ENCODE measurements around the gene ERN1.

- TF ChIP-seq, protein P1, sequence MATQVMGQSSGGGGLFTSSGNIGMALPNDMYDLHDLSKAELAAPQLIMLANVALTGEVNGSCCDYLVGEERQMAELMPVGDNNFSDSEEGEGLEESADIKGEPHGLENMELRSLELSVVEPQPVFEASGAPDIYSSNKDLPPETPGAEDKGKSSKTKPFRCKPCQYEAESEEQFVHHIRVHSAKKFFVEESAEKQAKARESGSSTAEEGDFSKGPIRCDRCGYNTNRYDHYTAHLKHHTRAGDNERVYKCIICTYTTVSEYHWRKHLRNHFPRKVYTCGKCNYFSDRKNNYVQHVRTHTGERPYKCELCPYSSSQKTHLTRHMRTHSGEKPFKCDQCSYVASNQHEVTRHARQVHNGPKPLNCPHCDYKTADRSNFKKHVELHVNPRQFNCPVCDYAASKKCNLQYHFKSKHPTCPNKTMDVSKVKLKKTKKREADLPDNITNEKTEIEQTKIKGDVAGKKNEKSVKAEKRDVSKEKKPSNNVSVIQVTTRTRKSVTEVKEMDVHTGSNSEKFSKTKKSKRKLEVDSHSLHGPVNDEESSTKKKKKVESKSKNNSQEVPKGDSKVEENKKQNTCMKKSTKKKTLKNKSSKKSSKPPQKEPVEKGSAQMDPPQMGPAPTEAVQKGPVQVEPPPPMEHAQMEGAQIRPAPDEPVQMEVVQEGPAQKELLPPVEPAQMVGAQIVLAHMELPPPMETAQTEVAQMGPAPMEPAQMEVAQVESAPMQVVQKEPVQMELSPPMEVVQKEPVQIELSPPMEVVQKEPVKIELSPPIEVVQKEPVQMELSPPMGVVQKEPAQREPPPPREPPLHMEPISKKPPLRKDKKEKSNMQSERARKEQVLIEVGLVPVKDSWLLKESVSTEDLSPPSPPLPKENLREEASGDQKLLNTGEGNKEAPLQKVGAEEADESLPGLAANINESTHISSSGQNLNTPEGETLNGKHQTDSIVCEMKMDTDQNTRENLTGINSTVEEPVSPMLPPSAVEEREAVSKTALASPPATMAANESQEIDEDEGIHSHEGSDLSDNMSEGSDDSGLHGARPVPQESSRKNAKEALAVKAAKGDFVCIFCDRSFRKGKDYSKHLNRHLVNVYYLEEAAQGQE (tag by site-specific recombination; IDR thresholded peaks at IDR 0.05), result no peak
- TF ChIP-seq PATZ1 (tag by site-specific recombination; IDR thresholded peaks at IDR 0.05) (no peak), ZNF514 (tag by site-specific recombination; IDR thresholded peaks at IDR 0.05) (no peak), SP3 (tag by site-specific recombination; IDR thresholded peaks at IDR 0.05) (no peak), ZNF24 (tag by site-specific recombination; IDR thresholded peaks at IDR 0.05) (no peak)
- TF ChIP-seq, protein P2, sequence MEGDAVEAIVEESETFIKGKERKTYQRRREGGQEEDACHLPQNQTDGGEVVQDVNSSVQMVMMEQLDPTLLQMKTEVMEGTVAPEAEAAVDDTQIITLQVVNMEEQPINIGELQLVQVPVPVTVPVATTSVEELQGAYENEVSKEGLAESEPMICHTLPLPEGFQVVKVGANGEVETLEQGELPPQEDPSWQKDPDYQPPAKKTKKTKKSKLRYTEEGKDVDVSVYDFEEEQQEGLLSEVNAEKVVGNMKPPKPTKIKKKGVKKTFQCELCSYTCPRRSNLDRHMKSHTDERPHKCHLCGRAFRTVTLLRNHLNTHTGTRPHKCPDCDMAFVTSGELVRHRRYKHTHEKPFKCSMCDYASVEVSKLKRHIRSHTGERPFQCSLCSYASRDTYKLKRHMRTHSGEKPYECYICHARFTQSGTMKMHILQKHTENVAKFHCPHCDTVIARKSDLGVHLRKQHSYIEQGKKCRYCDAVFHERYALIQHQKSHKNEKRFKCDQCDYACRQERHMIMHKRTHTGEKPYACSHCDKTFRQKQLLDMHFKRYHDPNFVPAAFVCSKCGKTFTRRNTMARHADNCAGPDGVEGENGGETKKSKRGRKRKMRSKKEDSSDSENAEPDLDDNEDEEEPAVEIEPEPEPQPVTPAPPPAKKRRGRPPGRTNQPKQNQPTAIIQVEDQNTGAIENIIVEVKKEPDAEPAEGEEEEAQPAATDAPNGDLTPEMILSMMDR (tag by site-specific recombination; IDR thresholded peaks at IDR 0.05), result no peak
- TF ChIP-seq, protein P3, sequence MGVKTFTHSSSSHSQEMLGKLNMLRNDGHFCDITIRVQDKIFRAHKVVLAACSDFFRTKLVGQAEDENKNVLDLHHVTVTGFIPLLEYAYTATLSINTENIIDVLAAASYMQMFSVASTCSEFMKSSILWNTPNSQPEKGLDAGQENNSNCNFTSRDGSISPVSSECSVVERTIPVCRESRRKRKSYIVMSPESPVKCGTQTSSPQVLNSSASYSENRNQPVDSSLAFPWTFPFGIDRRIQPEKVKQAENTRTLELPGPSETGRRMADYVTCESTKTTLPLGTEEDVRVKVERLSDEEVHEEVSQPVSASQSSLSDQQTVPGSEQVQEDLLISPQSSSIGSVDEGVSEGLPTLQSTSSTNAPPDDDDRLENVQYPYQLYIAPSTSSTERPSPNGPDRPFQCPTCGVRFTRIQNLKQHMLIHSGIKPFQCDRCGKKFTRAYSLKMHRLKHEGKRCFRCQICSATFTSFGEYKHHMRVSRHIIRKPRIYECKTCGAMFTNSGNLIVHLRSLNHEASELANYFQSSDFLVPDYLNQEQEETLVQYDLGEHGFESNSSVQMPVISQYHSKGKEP (tag by site-specific recombination; IDR thresholded peaks at IDR 0.05), result no peak
- TF ChIP-seq, protein P4, sequence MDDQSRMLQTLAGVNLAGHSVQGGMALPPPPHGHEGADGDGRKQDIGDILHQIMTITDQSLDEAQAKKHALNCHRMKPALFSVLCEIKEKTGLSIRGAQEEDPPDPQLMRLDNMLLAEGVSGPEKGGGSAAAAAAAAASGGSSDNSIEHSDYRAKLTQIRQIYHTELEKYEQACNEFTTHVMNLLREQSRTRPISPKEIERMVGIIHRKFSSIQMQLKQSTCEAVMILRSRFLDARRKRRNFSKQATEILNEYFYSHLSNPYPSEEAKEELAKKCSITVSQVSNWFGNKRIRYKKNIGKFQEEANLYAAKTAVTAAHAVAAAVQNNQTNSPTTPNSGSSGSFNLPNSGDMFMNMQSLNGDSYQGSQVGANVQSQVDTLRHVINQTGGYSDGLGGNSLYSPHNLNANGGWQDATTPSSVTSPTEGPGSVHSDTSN (CRISPR knock-in tag; IDR thresholded peaks at IDR 0.05), result no peak
These were observed 72.2 kb downstream of the ERN1 start for GRCh38 chr17:64057701-64058263.

All from HEK293 (cell line).